ENCODE data around the gene EIF3J. TPM values are rescaled to one million over a fixed set of nuclear protein-coding genes. Genes with fewer than 3 reads are reported as not detected.
A peak's percentile ranks its signal among the peaks of the same experiment; 100 is the strongest.

EIF3J gene
- total RNA-seq, 1 experiment from 2014 or later: 129 TPM

DNA sequence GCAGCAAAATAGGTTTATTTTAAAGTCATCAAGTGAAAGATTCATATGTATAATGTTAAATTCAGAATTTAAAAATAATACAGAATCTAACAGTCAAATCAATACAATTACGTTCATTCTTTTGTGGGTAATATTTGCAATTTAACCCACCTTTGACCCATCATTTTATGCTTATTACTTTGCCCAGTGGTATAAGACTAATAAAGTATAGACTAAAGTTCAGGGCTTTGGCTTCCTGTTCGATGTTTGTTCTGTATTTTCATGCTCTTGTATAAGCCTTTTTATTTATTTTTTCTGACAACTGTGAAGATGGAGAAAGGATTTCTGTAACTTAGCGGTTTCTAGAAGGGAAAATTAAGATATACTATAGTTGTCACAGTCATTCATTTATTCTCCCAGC lies 44.3 kb upstream of the EIF3J start:
- no peak overlapping the region for H4K8ac ChIP-seq (replicated peaks; ENCODE audit: insufficient read length, low read depth, low read length)
- no peaks in the 10 kb centered on the region for H3K23me2 ChIP-seq (ENCODE audit: insufficient read length, low read depth, low read length, poor library complexity, severe bottlenecking)
- DNase-seq: no peak
- no peak overlapping the region for H4K91ac ChIP-seq (ENCODE audit: insufficient read length, low read depth, low read length)
- no peak overlapping the region for H2BK15ac ChIP-seq (ENCODE audit: low read depth, low read length)
- H3K27ac ChIP-seq (ENCODE audit: insufficient read length, low read depth, low read length): no peak overlapping the region
- peak overlapping the region in 1 of 3 experiments; percentile 22; a peak in 1 of 7 replicates for H3K27ac Mint-ChIP-seq
- no peak overlapping the region for H2BK5ac ChIP-seq (ENCODE audit: insufficient read length, low read length)
- H3K23ac ChIP-seq (ENCODE audit: insufficient read length, low read depth, low read length): no peak overlapping the region
- H3K9me3 Mint-ChIP-seq: no peaks in the 10 kb centered on the region
- no peak overlapping the region for H3K4ac ChIP-seq (ENCODE audit: low read depth, low read length)
- H3K9me3 ChIP-seq (ENCODE audit: control insufficient read depth, low read depth, low read length): no peaks in the 10 kb centered on the region
- no CpG with 5 or more reads among the region's 3 CpGs for WGBS (ENCODE audit: extremely low coverage, insufficient read length, low lambda C conversion rate)
- no peaks in the 10 kb centered on the region for H3K4me1 ChIP-seq (ENCODE audit: insufficient read depth, low read length)
- H3K79me2 ChIP-seq (ENCODE audit: insufficient read depth, low read length): no peaks in the 10 kb centered on the region
- no peak overlapping the region for H3K14ac ChIP-seq (ENCODE audit: insufficient read depth, low read length)
- no peak overlapping the region for H3T11ph ChIP-seq (ENCODE audit: low read length)
- H2BK12ac ChIP-seq (ENCODE audit: insufficient read length, low read depth, low read length): no peak overlapping the region
- H2AK5ac ChIP-seq (ENCODE audit: insufficient read length, low read length): no peak overlapping the region
- TF ChIP-seq, protein P1, sequence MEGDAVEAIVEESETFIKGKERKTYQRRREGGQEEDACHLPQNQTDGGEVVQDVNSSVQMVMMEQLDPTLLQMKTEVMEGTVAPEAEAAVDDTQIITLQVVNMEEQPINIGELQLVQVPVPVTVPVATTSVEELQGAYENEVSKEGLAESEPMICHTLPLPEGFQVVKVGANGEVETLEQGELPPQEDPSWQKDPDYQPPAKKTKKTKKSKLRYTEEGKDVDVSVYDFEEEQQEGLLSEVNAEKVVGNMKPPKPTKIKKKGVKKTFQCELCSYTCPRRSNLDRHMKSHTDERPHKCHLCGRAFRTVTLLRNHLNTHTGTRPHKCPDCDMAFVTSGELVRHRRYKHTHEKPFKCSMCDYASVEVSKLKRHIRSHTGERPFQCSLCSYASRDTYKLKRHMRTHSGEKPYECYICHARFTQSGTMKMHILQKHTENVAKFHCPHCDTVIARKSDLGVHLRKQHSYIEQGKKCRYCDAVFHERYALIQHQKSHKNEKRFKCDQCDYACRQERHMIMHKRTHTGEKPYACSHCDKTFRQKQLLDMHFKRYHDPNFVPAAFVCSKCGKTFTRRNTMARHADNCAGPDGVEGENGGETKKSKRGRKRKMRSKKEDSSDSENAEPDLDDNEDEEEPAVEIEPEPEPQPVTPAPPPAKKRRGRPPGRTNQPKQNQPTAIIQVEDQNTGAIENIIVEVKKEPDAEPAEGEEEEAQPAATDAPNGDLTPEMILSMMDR (conservative IDR thresholded peaks at IDR 0.05): no peak
- H3K9ac ChIP-seq (ENCODE audit: extremely low read depth, insufficient read length, low read length): no peak overlapping the region
- peaks cover 15 to 63% (median 63%) of the 10 kb centered on the region in 3 experiments; a peak in 6 of 7 replicates for H3K36me3 Mint-ChIP-seq (ENCODE audit: insufficient read depth in 1 of 3, low read depth in 3 of 3)
- no peak overlapping the region for H2AFZ ChIP-seq (ENCODE audit: low read length)
- no peak overlapping the region for H3K4me2 ChIP-seq (ENCODE audit: insufficient read depth, insufficient read length, low read length)
- no peak overlapping the region for H3K56ac ChIP-seq (ENCODE audit: insufficient read length, low read depth, low read length)
- no peak overlapping the region for H2BK20ac ChIP-seq (ENCODE audit: low read depth, low read length, poor library complexity, severe bottlenecking)
- H3K4me1 Mint-ChIP-seq: no peaks in the 10 kb centered on the region
- no peak overlapping the region for H2BK120ac ChIP-seq (ENCODE audit: low read depth, low read length, poor library complexity, severe bottlenecking)
- H4K20me1 ChIP-seq (ENCODE audit: control insufficient read depth, insufficient read depth, insufficient read length): no peaks in the 10 kb centered on the region
- H3K4me3 Mint-ChIP-seq: no peak overlapping the region
- H4K5ac ChIP-seq (ENCODE audit: insufficient read length, low read depth, low read length): no peak overlapping the region
- no peak overlapping the region for H3K18ac ChIP-seq (ENCODE audit: insufficient read length, low read depth, low read length)
- no peaks in the 10 kb centered on the region for H3K27me3 Mint-ChIP-seq (ENCODE audit: low read depth)
- H3K79me1 ChIP-seq (ENCODE audit: insufficient read depth, low read depth, low read length, poor library complexity, severe bottlenecking): no peaks in the 10 kb centered on the region
- H3K27me3 ChIP-seq (ENCODE audit: insufficient read depth, low read length): no peaks in the 10 kb centered on the region
